Neural progenitor cell (in vitro differentiated cells): ENCODE data around the gene STX1B.

Source experiments
- EZH2 ChIP-seq: fragments of 200-600 bp; sonication (generic); IDR thresholded peaks from 2 replicates; pipeline ENCODE4 v1.6.1; 2017; ENCODE audit warnings: antibody characterized with exemption, mild to moderate bottlenecking, moderate library complexity
- TF ChIP-seq, protein P1 (sequence below): fragments of 200-600 bp; sonication (generic); IDR thresholded peaks from 2 replicates; pipeline ENCODE4 v1.5.1; 2017; ENCODE audit warnings: antibody characterized with exemption, mild to moderate bottlenecking

DNA sequence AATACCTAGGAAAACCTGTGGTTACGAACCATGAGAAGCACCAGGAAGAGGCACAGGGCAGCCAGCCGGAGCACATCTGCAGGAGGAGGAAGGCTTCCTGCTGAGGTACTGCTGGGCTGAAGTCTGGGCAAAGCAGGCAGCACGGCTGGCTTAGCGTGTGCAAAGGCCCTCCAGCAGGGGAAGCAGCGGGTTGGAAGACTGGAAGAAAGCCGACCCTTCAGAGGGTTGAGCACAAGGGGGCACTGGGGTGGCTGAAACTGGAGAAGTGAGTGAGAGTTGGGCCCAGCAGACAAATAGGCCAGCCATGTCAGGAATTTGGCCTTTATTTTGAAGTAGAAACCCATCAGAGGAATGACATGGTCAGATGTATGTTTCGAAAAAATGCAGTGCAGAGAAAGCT lies 37.6 kb downstream of the STX1B start:
- TF ChIP-seq EZH2, result no peak
- TF ChIP-seq, protein P1, sequence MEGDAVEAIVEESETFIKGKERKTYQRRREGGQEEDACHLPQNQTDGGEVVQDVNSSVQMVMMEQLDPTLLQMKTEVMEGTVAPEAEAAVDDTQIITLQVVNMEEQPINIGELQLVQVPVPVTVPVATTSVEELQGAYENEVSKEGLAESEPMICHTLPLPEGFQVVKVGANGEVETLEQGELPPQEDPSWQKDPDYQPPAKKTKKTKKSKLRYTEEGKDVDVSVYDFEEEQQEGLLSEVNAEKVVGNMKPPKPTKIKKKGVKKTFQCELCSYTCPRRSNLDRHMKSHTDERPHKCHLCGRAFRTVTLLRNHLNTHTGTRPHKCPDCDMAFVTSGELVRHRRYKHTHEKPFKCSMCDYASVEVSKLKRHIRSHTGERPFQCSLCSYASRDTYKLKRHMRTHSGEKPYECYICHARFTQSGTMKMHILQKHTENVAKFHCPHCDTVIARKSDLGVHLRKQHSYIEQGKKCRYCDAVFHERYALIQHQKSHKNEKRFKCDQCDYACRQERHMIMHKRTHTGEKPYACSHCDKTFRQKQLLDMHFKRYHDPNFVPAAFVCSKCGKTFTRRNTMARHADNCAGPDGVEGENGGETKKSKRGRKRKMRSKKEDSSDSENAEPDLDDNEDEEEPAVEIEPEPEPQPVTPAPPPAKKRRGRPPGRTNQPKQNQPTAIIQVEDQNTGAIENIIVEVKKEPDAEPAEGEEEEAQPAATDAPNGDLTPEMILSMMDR, result peak; percentile 15
